ENCODE measurements around the gene CDK5R2. TPM values are rescaled to one million over a fixed set of nuclear protein-coding genes. Genes with fewer than 3 reads are reported as not detected.

CDK5R2 gene
- total and polyA plus RNA-seq, 2 of the 13 experiments (the other 11 are each of a cell fraction or from before 2014, with no cell fraction given), result not detected

GRCh38 chr2:218962859-218963492 is 3.5 kb downstream of the CDK5R2 start (continued):
- TF ChIP-seq ZNF563 (CRISPR knock-in tag; IDR thresholded peaks at IDR 0.05) (peak; percentile 87; the same call in 1 of the 2 replicates), ZNF317 (CRISPR knock-in tag; IDR thresholded peaks at IDR 0.05) (peak; percentile 78; the same call in 1 of the 2 replicates), ZSCAN31 (CRISPR knock-in tag; IDR thresholded peaks at IDR 0.05; ENCODE audit: low read depth) (peak; percentile 88; the same call in 1 of the 2 replicates), ISX (CRISPR knock-in tag; conservative IDR thresholded peaks at IDR 0.05) (peak; percentile 98), DZIP1 (CRISPR knock-in tag; IDR thresholded peaks at IDR 0.05) (peak; percentile 93), PRMT3 (CRISPR knock-in tag; IDR thresholded peaks at IDR 0.05; ENCODE audit: borderline replicate concordance, low read depth) (peak; percentile 82), IRF9 (CRISPR knock-in tag; IDR thresholded peaks at IDR 0.05; ENCODE audit: borderline replicate concordance) (peak; percentile 89), SMC3 (IDR thresholded peaks at IDR 0.05; ENCODE audit: low read length) (no peak), ZNF878 (CRISPR knock-in tag; IDR thresholded peaks at IDR 0.05) (peak; percentile 92; the same call in 1 of the 2 replicates), ZBTB42 (CRISPR knock-in tag; IDR thresholded peaks at IDR 0.05) (0 out of 2 replicates have a peak, but pooled peaks have one; percentile 50), ZNF18 (CRISPR knock-in tag; IDR thresholded peaks at IDR 0.05; ENCODE audit: insufficient replicate concordance) (peak; percentile 77), ZBTB38 (CRISPR knock-in tag; IDR thresholded peaks at IDR 0.05) (peak; percentile 52; the same call in 1 of the 2 replicates), ZNF589 (CRISPR knock-in tag; conservative IDR thresholded peaks at IDR 0.05) (0 out of 2 replicates have a peak, but pooled peaks have one; percentile 64), KLF9 (CRISPR knock-in tag; IDR thresholded peaks at IDR 0.05; ENCODE audit: low read depth) (0 out of 2 replicates have a peak, but pooled peaks have one; percentile 72), ATF5 (CRISPR knock-in tag; IDR thresholded peaks at IDR 0.05; ENCODE audit: low read depth) (no peak; the same call in 1 of the 2 replicates), ZNF235 (CRISPR knock-in tag; IDR thresholded peaks at IDR 0.05; ENCODE audit: borderline replicate concordance) (peak; percentile 74; the same call in 1 of the 2 replicates), HIC2 (CRISPR knock-in tag; IDR thresholded peaks at IDR 0.05; ENCODE audit: low read depth) (no peak), TFDP1 (CRISPR knock-in tag; IDR thresholded peaks at IDR 0.05; ENCODE audit: borderline replicate concordance) (peak; percentile 53; the same call in 1 of the 2 replicates), YEATS2 (CRISPR knock-in tag; IDR thresholded peaks at IDR 0.05; ENCODE audit: borderline replicate concordance) (no peak), GATAD2A (CRISPR knock-in tag; IDR thresholded peaks at IDR 0.05) (0 out of 2 replicates have a peak, but pooled peaks have one; percentile 34)
